A673 (cell line): Measurements from ENCODE around the gene TM4SF4. TPM values are rescaled to one million over a fixed set of nuclear protein-coding genes. Genes with fewer than 3 reads are reported as not detected.

ENCODE experiments used
- BruUV-seq: library from RNA; stranded (reverse); fragments of 400-500 nt; replicated peaks from 2 replicates; lab custom pipeline; 2021; lab: Mats Ljungman, UMichigan
- CTCF ChIA-PET: fragments of 300-600 bp; sonication (Branson Sonifier 250); formaldehyde crosslinking; loops from one replicate; lab custom pipeline; 2022; ENCODE audit warnings: antibody characterized with exemption; lab: Charles Lee
- POLR2A ChIA-PET: fragments of 300-600 bp; sonication (Branson Sonifier 250); formaldehyde crosslinking; loops from one replicate; lab custom pipeline; 2022; ENCODE audit warnings: antibody characterized with exemption; ENCODE audit not compliant: low non-redundant PET; lab: Charles Lee
- DNase-seq: peaks from one replicate; pipeline ENCODE4 v3.0.0-alpha.2; 2015; ENCODE audit warnings: low spot score
- H3K27ac ChIP-seq: fragments of 200-600 bp; sonication (generic); 2 replicates; pipeline ENCODE4 v1.5.1; 2016; ENCODE audit warnings: mixed run types, low read depth, mild to moderate bottlenecking, mixed read lengths, antibody characterized with exemption, low read length; ENCODE audit not compliant: poor library complexity, severe bottlenecking
- H3K27me3 ChIP-seq: fragments of 200-600 bp; sonication (generic); replicated peaks from 2 replicates; pipeline ENCODE4 v1.6.1; 2017; ENCODE audit warnings: mixed run types, low read depth, mild to moderate bottlenecking, mixed read lengths, antibody characterized with exemption, low read length; ENCODE audit not compliant: insufficient read depth, poor library complexity
- H3K36me3 ChIP-seq: fragments of 200-600 bp; sonication (generic); 2 replicates; pipeline ENCODE4 v1.6.1; 2016; ENCODE audit warnings: mixed run types, mild to moderate bottlenecking, mixed read lengths, antibody characterized with exemption, low read length; ENCODE audit not compliant: insufficient read depth, poor library complexity, severe bottlenecking
- H3K4me1 ChIP-seq: fragments of 200-600 bp; sonication (generic); 2 replicates; pipeline ENCODE4 v1.6.1; 2017; ENCODE audit warnings: mixed run types, mild to moderate bottlenecking, mixed read lengths, antibody characterized with exemption, low read length; ENCODE audit not compliant: insufficient read depth, poor library complexity, severe bottlenecking
- H3K4me3 ChIP-seq: fragments of 200-600 bp; sonication (generic); 2 replicates; pipeline ENCODE4 v1.5.1; 2016; ENCODE audit warnings: low read depth, mixed run types, mild to moderate bottlenecking, mixed read lengths, low read length; ENCODE audit not compliant: poor library complexity, severe bottlenecking
- H3K9me3 ChIP-seq: fragments of 200-600 bp; sonication (generic); 2 replicates; pipeline ENCODE4 v1.6.1; 2016; ENCODE audit warnings: mixed run types, low read depth, mild to moderate bottlenecking, mixed read lengths, antibody characterized with exemption, low read length; ENCODE audit not compliant: poor library complexity, severe bottlenecking
- CTCF ChIP-seq: fragments of 300-800, 200-600 bp; sonication (generic); conservative IDR thresholded peaks from 2 replicates; pipeline ENCODE4 v1.5.1; 2017; ENCODE audit warnings: low read depth, mild to moderate bottlenecking, antibody characterized with exemption, low read length, moderate library complexity, mixed read lengths
- EZH2 ChIP-seq: fragments of 200-600 bp; sonication (generic); IDR thresholded peaks from 2 replicates; pipeline ENCODE4 v1.6.1; 2017; ENCODE audit warnings: borderline replicate concordance, low read depth, mild to moderate bottlenecking, mixed read lengths, antibody characterized with exemption, low read length; ENCODE audit not compliant: poor library complexity, severe bottlenecking
- intact Hi-C: fragments of 100-400 bp; cut with micrococcal nuclease; formaldehyde crosslinking; loops from one replicate; pipeline ENCODE4 v1.10.0; 2022; ENCODE audit not compliant: unreplicated experiment
- total RNA-seq: library from RNA; stranded (reverse); gene quantifications from 2 replicates; pipeline ENCODE4 v1.2.3, GENCODE V29; 2021

The TM4SF4 gene
- total RNA-seq, 1 experiment from 2014 or later = not detected

GRCh38 chr3:149472030-149472797 is 2.3 kb upstream of the TM4SF4 start:
- H3K4me3 ChIP-seq = no peak overlapping the region
- H3K27me3 ChIP-seq = no peaks in the 10 kb centered on the region
- H3K36me3 ChIP-seq = no peaks in the 10 kb centered on the region
- TF ChIP-seq EZH2 (no peak), CTCF (no peak)
- POLR2A ChIA-PET = no interaction called here
- H3K27ac ChIP-seq = no peak overlapping the region
- H3K4me1 ChIP-seq = peaks cover 6% of the 10 kb centered on the region
- intact Hi-C loops = loop anchor here (5.0 kb wide), 1 partner anchor 75 kb away; no protein-coding TSS in a partner anchor
- no peak for DNase-seq
- BruUV-seq = no TSS peak
- CTCF ChIA-PET = no interaction called here
- H3K9me3 ChIP-seq = no peaks in the 10 kb centered on the region

GRCh38 chr3:149473357-149474249 is 894 bp upstream of the TM4SF4 start:
- Histone ChIP-seq H3K4me1 (peaks cover 6% of the 10 kb centered on the region), H3K27me3 (no peaks in the 10 kb centered on the region), H3K27ac (no peak overlapping the region), H3K36me3 (no peaks in the 10 kb centered on the region), H3K9me3 (no peaks in the 10 kb centered on the region), H3K4me3 (no peak overlapping the region)
- CTCF ChIA-PET = no interaction called here
- POLR2A ChIA-PET = no interaction called here
- no TSS peak for BruUV-seq
- DNase-seq = peak; percentile 85
- TF ChIP-seq EZH2 (no peak), CTCF (no peak)
- intact Hi-C loops = loop anchor here (5.0 kb wide), 1 partner anchor 76 kb away; no protein-coding TSS in a partner anchor

- no peak overlapping the region for H3K4me3 ChIP-seq
- H3K27ac ChIP-seq = no peak overlapping the region
- intact Hi-C loops = no loop called here
- H3K27me3 ChIP-seq = no peaks in the 10 kb centered on the region
- no peak for TF ChIP-seq EZH2
- no peak for TF ChIP-seq CTCF
- BruUV-seq = no TSS peak
- ChIA-PET POLR2A (no interaction called here), CTCF (no interaction called here)
- DNase-seq = no peak
- H3K4me1 ChIP-seq = peaks cover 6% of the 10 kb centered on the region
- no peaks in the 10 kb centered on the region for H3K9me3 ChIP-seq
- no peaks in the 10 kb centered on the region for H3K36me3 ChIP-seq
Observed at GRCh38 chr3:149475451-149476060, 1.1 kb downstream of the TM4SF4 start.
